Activated CD4-positive, alpha-beta memory T cell treated with anti-CD3 and anti-CD28 coated beads, Interleukin-2, amount 10 ng/mL, durations not matched to agents 7 days and 5 days (primary cell): Measurements from ENCODE around the gene TUBG1. TPM values are rescaled to one million over a fixed set of nuclear protein-coding genes. Genes with fewer than 3 reads are reported as not detected.

Experiments used
- CTCF ChIA-PET: fragments of 350-600 bp; sonication (Branson Sonifier 250); formaldehyde crosslinking; loops from one replicate; lab custom pipeline; 2021; ENCODE audit warnings: antibody characterized with exemption, inconsistent platforms; lab: Charles Lee
- POLR2A ChIA-PET: fragments of 350-600 bp; sonication (Branson Sonifier 250); formaldehyde crosslinking; loops from one replicate; lab custom pipeline; 2021; ENCODE audit warnings: antibody characterized with exemption; lab: Charles Lee
- DNase-seq: peaks from one replicate; pipeline ENCODE4 v3.0.0-alpha.2; 2020
- H3K27ac Mint-ChIP-seq: one replicate; pipeline ENCODE4 v1.8.0; 2021; ENCODE audit warnings: mild to moderate bottlenecking, mixed read lengths
- H3K27me3 Mint-ChIP-seq: one replicate; pipeline ENCODE4 v1.8.0; 2021; ENCODE audit warnings: mixed read lengths
- H3K36me3 Mint-ChIP-seq: one replicate; pipeline ENCODE4 v1.8.0; 2021; ENCODE audit warnings: low read depth, mixed read lengths
- H3K4me1 Mint-ChIP-seq: one replicate; pipeline ENCODE4 v1.8.0; 2021; ENCODE audit warnings: mixed read lengths
- H3K4me3 Mint-ChIP-seq: one replicate; pipeline ENCODE4 v1.8.0; 2021; ENCODE audit warnings: mild to moderate bottlenecking, mixed read lengths
- H3K9me3 Mint-ChIP-seq: one replicate; pipeline ENCODE4 v1.8.0; 2021; ENCODE audit warnings: mixed read lengths
- total RNA-seq, 2 experiments: library from RNA; stranded (reverse); gene quantifications; one replicate each; pipeline ENCODE4 v1.2.3, GENCODE V29; 2021

TUBG1 gene
- total RNA-seq, 2 experiments from 2014 or later, result 53.3 to 56.3 TPM

GRCh38 chr17:42581744-42582270, 27.7 kb upstream of the TUBG1 start:
- H3K27me3 Mint-ChIP-seq, result no peaks in the 10 kb centered on the region
- no peak overlapping the region for H3K27ac Mint-ChIP-seq
- H3K4me3 Mint-ChIP-seq, result no peak overlapping the region
- ChIA-PET POLR2A (interaction anchor here (0.9 to 9.9 kb wide), 3 partner anchors 16 to 192 kb away, joined by 3 to 109 read pairs (median 3); partner anchors contain the start of genes COASY, MLX and VPS25), CTCF (interaction anchor here (0.5 to 1.0 kb wide), 2 partner anchors 49 to 182 kb away, joined by 3 read pairs; no protein-coding TSS in a partner anchor)
- DNase-seq, result no peak
- peaks cover 61% of the 10 kb centered on the region for H3K36me3 Mint-ChIP-seq
- no peaks in the 10 kb centered on the region for H3K9me3 Mint-ChIP-seq
- peaks cover 19% of the 10 kb centered on the region for H3K4me1 Mint-ChIP-seq

- ChIA-PET POLR2A (no interaction called here), CTCF (no interaction called here)
- Mint-ChIP-seq H3K27me3 (no peaks in the 10 kb centered on the region), H3K4me3 (no peak overlapping the region), H3K4me1 (peaks cover 3% of the 10 kb centered on the region), H3K36me3 (peaks cover 71% of the 10 kb centered on the region), H3K27ac (no peak overlapping the region), H3K9me3 (no peaks in the 10 kb centered on the region)
- DNase-seq, result no peak
These were observed 24.6 kb upstream of the TUBG1 start for GRCh38 chr17:42584880-42585279.

- H3K4me3 Mint-ChIP-seq, result no peak overlapping the region
- no peak for DNase-seq
- H3K36me3 Mint-ChIP-seq, result peaks cover 70% of the 10 kb centered on the region
- no peaks in the 10 kb centered on the region for H3K9me3 Mint-ChIP-seq
- ChIA-PET CTCF (no interaction called here), POLR2A (no interaction called here)
- peaks cover 2% of the 10 kb centered on the region for H3K4me1 Mint-ChIP-seq
- no peak overlapping the region for H3K27ac Mint-ChIP-seq
- H3K27me3 Mint-ChIP-seq, result no peaks in the 10 kb centered on the region
These were observed 24.1 kb upstream of the TUBG1 start for GRCh38 chr17:42585353-42585752.

GRCh38 chr17:42586514-42587230, 22.8 kb upstream of the TUBG1 start:
- ChIA-PET CTCF (interaction anchor here (0.9 to 7.1 kb wide), 2 partner anchors 9 to 174 kb away, joined by 3 to 37 read pairs; partner anchors contain the start of genes PSMC3IP and RAMP2), POLR2A (interaction anchor here (2.1 kb wide), 1 partner anchor 8 kb away, joined by 10 read pairs; the partner anchor contains the start of gene PSMC3IP)
- peaks cover 5% of the 10 kb centered on the region for H3K4me1 Mint-ChIP-seq
- H3K27me3 Mint-ChIP-seq, result no peaks in the 10 kb centered on the region
- no peak overlapping the region for H3K4me3 Mint-ChIP-seq
- no peaks in the 10 kb centered on the region for H3K9me3 Mint-ChIP-seq
- peaks cover 69% of the 10 kb centered on the region for H3K36me3 Mint-ChIP-seq
- H3K27ac Mint-ChIP-seq, result peak overlapping the region; percentile 52
- no peak for DNase-seq

GRCh38 chr17:42590886-42591285, 18.6 kb upstream of the TUBG1 start:
- no peak overlapping the region for H3K4me3 Mint-ChIP-seq
- peaks cover 5% of the 10 kb centered on the region for H3K4me1 Mint-ChIP-seq
- no peaks in the 10 kb centered on the region for H3K9me3 Mint-ChIP-seq
- DNase-seq, result no peak
- H3K36me3 Mint-ChIP-seq, result peaks cover 43% of the 10 kb centered on the region
- H3K27me3 Mint-ChIP-seq, result no peaks in the 10 kb centered on the region
- CTCF ChIA-PET, result interaction anchor here (1.0 to 7.1 kb wide), 3 partner anchors 11 to 18 kb away, joined by 3 to 37 read pairs (median 3); partner anchors contain the start of gene PSMC3IP
- no peak overlapping the region for H3K27ac Mint-ChIP-seq
- POLR2A ChIA-PET, result interaction anchor here (1.9 kb wide), 1 partner anchor 13 kb away, joined by 7 read pairs; the partner anchor contains the start of gene PSMC3IP

GRCh38 chr17:42591411-42591810, 18.1 kb upstream of the TUBG1 start:
- POLR2A ChIA-PET, result interaction anchor here (1.1 to 1.9 kb wide), 2 partner anchors 14 kb away, joined by 5 to 7 read pairs; partner anchors contain the start of gene PSMC3IP
- Mint-ChIP-seq H3K4me1 (peaks cover 5% of the 10 kb centered on the region), H3K9me3 (no peaks in the 10 kb centered on the region), H3K4me3 (no peak overlapping the region), H3K27me3 (no peaks in the 10 kb centered on the region), H3K36me3 (peaks cover 39% of the 10 kb centered on the region), H3K27ac (no peak overlapping the region)
- CTCF ChIA-PET, result interaction anchor here (1.0 to 7.1 kb wide), 2 partner anchors 11 to 13 kb away, joined by 3 to 37 read pairs; partner anchors contain the start of gene PSMC3IP
- DNase-seq, result no peak

- peaks cover 3% of the 10 kb centered on the region for H3K4me1 Mint-ChIP-seq
- POLR2A ChIA-PET, result interaction anchor here (0.6 kb wide), 1 partner anchor 13 kb away, joined by 3 read pairs; no protein-coding TSS in a partner anchor
- H3K27me3 Mint-ChIP-seq, result no peaks in the 10 kb centered on the region
- CTCF ChIA-PET, result no interaction called here
- H3K27ac Mint-ChIP-seq, result no peak overlapping the region
- peaks cover 16% of the 10 kb centered on the region for H3K36me3 Mint-ChIP-seq
- no peaks in the 10 kb centered on the region for H3K9me3 Mint-ChIP-seq
- H3K4me3 Mint-ChIP-seq, result no peak overlapping the region
- no peak for DNase-seq
These were observed 13.1 kb upstream of the TUBG1 start for GRCh38 chr17:42596386-42596785.

- Mint-ChIP-seq H3K9me3 (no peaks in the 10 kb centered on the region), H3K36me3 (peaks cover 21% of the 10 kb centered on the region), H3K27me3 (no peaks in the 10 kb centered on the region), H3K4me1 (peaks cover 10% of the 10 kb centered on the region), H3K27ac (no peak overlapping the region), H3K4me3 (no peak overlapping the region)
- ChIA-PET POLR2A (interaction anchor here (1.4 kb wide), 1 partner anchor 20 kb away, joined by 6 read pairs; the partner anchor contains the start of gene PSMC3IP), CTCF (interaction anchor here (0.8 to 1.5 kb wide), 5 partner anchors 18 to 176 kb away, joined by 3 read pairs; partner anchors contain the start of gene PSMC3IP)
- DNase-seq, result no peak
These were observed 10.6 kb upstream of the TUBG1 start for GRCh38 chr17:42598905-42599304.

GRCh38 chr17:42603318-42603717, 6.2 kb upstream of the TUBG1 start:
- no peak for DNase-seq
- Mint-ChIP-seq H3K4me3 (no peak overlapping the region), H3K27me3 (no peaks in the 10 kb centered on the region), H3K4me1 (peaks cover 44% of the 10 kb centered on the region), H3K36me3 (peaks cover 35% of the 10 kb centered on the region), H3K27ac (no peak overlapping the region), H3K9me3 (no peaks in the 10 kb centered on the region)
- ChIA-PET CTCF (no interaction called here), POLR2A (no interaction called here)

GRCh38 chr17:42607769-42608168, 1.7 kb upstream of the TUBG1 start:
- POLR2A ChIA-PET, result interaction anchor here (0.7 to 3.4 kb wide), 16 partner anchors 25 to 413 kb away, joined by 3 to 41 read pairs (median 5); partner anchors contain the start of genes BECN1, GHDC, MLX and PLEKHH3
- H3K36me3 Mint-ChIP-seq, result peaks cover 47% of the 10 kb centered on the region
- peak overlapping the region; percentile 99 for H3K4me3 Mint-ChIP-seq
- no peaks in the 10 kb centered on the region for H3K27me3 Mint-ChIP-seq
- no peak for DNase-seq
- no peak overlapping the region for H3K27ac Mint-ChIP-seq
- CTCF ChIA-PET, result interaction anchor here (0.8 to 6.0 kb wide), 8 partner anchors 17 to 216 kb away, joined by 3 to 70 read pairs (median 5); partner anchors contain the start of genes BECN1, MLX and PSMC3IP
- no peaks in the 10 kb centered on the region for H3K9me3 Mint-ChIP-seq
- H3K4me1 Mint-ChIP-seq, result peaks cover 48% of the 10 kb centered on the region

GRCh38 chr17:42608305-42609181, 940 bp upstream of the TUBG1 start:
- H3K4me1 Mint-ChIP-seq, result peaks cover 43% of the 10 kb centered on the region
- H3K27me3 Mint-ChIP-seq, result no peaks in the 10 kb centered on the region
- ChIA-PET CTCF (interaction anchor here (0.8 to 6.0 kb wide), 11 partner anchors 18 to 217 kb away, joined by 3 to 70 read pairs (median 5); partner anchors contain the start of genes BECN1, MLX, PLEKHH3 and PSMC3IP), POLR2A (interaction anchor here (0.7 to 3.4 kb wide), 30 partner anchors 8 to 707 kb away, joined by 3 to 41 read pairs (median 4); partner anchors contain the start of genes BECN1, COASY, GHDC and KCNH4)
- no peaks in the 10 kb centered on the region for H3K9me3 Mint-ChIP-seq
- peaks cover 45% of the 10 kb centered on the region for H3K36me3 Mint-ChIP-seq
- peak; percentile 39 for DNase-seq
- peak overlapping the region; percentile 99 for H3K4me3 Mint-ChIP-seq
- peak overlapping the region; percentile 91 for H3K27ac Mint-ChIP-seq
